Upper lobe of right lung (tissue), 1 donor: ENCODE data around the gene DEFB119. TPM values are rescaled to one million over a fixed set of nuclear protein-coding genes. Genes with fewer than 3 reads are reported as not detected.
"Not testable (repeated sequence)": the region's sequence is repeated elsewhere in the genome, so short reads cannot be mapped to it uniquely, and the experiment has no call there.

Source experiments
- ATAC-seq: fragments of 200-7000 bp; cut with Tn5 transposase; one replicate; pipeline ENCODE4 v1.9.1; 2020; ENCODE audit warnings: mild to moderate bottlenecking, moderate library complexity
- DNase-seq: peaks from one replicate; pipeline ENCODE4 v3.0.0-alpha.2; 2020
- H3K27ac ChIP-seq: fragments of 200-600 bp; one replicate; pipeline ENCODE4 v1.8.0; 2022
- H3K27me3 ChIP-seq: fragments of 200-600 bp; one replicate; pipeline ENCODE4 v1.8.0; 2022; ENCODE audit warnings: mild to moderate bottlenecking
- H3K36me3 ChIP-seq: fragments of 200-600 bp; one replicate; pipeline ENCODE4 v1.8.0; 2022
- H3K4me1 ChIP-seq: fragments of 200-600 bp; one replicate; pipeline ENCODE4 v1.8.0; 2022
- H3K4me3 ChIP-seq: fragments of 200-600 bp; one replicate; pipeline ENCODE4 v1.8.0; 2022; ENCODE audit warnings: mild to moderate bottlenecking
- H3K9me3 ChIP-seq: fragments of 200-600 bp; one replicate; pipeline ENCODE4 v1.8.0; 2022
- intact Hi-C: fragments of 100-400 bp; cut with DNase I; formaldehyde crosslinking; loops from one replicate; pipeline ENCODE4 v1.11.0; 2022
- long read RNA-seq: library from polyadenylated mRNA; unstranded; transcript quantifications from one replicate; pipeline ENCODE4 v2.0.0, GENCODE V29; 2021
- total RNA-seq: library from RNA; stranded (reverse); fragmentation: NEBNext Ultra II Directional; extraction: Animal tissue kit (Norgen Biotek cat#: 25700); gene quantifications from one replicate; pipeline ENCODE4 v1.2.1, GENCODE V29; 2021
- TF ChIP-seq, protein P1 (sequence below): fragments of 200-600 bp; IDR thresholded peaks from one replicate; pipeline ENCODE4 v1.8.0; 2022; ENCODE audit warnings: antibody characterized with exemption
- donor health status: DM: no; HTN: yes; CAD: no; lungs with severe emphysema.

DEFB119 gene, protein sequence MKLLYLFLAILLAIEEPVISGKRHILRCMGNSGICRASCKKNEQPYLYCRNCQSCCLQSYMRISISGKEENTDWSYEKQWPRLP
- total RNA-seq, result not detected
- long read RNA-seq, result 0 reads

DNA sequence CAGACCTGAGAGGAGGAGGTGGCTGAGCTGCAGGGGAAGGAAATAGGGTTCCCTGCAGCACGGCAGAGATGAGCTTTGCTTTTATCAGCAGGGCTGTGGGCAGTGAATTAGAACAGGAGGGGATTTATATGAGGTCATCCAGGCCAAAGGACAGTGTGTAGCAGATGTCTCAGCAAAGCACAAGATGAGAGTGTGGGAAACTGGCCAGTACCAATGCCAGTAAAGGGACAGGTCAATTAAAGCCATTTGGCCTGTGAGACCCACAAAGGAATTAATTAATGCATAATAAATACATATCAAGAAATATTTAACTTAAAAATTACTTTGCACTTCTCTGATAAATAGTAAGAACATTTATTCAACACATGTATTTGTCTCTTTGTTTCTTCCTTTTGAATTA lies at the start of gene DEFB119:
DEFB119 (minus strand) TSS at position 101 of the 400 bp plus-strand sequence. CDS start 107 bp downstream, outside the sequence.
- H3K9me3 ChIP-seq, result no peaks in the 10 kb centered on the region
- no peak for ATAC-seq
- H3K4me3 ChIP-seq, result no peak within 1 kb of the TSS
- H3K27ac ChIP-seq, result no peak within 1 kb of the TSS
- H3K36me3 ChIP-seq, result no peaks in the 10 kb centered on the region
- no peaks in the 10 kb centered on the region for H3K4me1 ChIP-seq
- no peak for DNase-seq
- TF ChIP-seq, protein P1, sequence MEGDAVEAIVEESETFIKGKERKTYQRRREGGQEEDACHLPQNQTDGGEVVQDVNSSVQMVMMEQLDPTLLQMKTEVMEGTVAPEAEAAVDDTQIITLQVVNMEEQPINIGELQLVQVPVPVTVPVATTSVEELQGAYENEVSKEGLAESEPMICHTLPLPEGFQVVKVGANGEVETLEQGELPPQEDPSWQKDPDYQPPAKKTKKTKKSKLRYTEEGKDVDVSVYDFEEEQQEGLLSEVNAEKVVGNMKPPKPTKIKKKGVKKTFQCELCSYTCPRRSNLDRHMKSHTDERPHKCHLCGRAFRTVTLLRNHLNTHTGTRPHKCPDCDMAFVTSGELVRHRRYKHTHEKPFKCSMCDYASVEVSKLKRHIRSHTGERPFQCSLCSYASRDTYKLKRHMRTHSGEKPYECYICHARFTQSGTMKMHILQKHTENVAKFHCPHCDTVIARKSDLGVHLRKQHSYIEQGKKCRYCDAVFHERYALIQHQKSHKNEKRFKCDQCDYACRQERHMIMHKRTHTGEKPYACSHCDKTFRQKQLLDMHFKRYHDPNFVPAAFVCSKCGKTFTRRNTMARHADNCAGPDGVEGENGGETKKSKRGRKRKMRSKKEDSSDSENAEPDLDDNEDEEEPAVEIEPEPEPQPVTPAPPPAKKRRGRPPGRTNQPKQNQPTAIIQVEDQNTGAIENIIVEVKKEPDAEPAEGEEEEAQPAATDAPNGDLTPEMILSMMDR, result no peak
- intact Hi-C loops, result no loop called here
- no peaks in the 10 kb centered on the region for H3K27me3 ChIP-seq

DNA sequence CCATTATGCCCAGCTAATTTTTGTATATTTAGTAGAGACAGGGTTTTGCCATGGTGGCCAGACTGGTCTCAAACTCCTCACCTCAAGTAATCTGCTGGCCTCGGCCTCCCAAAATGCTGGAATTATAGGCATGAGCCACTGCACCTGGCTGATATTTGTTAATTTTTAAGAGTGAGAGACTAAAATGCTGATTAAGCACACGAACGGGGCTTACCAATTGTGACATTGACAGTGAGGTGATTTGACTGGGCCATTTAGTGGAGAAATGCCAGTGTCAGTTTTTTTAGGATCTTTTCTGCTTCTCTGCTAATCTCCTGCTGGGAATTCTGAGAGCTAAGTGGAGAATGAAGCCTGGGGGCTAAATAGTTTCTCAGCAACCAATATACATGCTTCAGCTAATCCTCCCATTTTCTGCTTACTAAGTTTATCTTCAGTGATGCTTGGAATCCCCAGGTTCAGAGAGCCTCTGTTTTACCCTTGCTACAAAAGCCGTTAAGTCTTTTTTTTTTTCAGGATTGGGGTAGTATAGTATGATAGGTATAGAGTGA lies 40.3 kb upstream of the DEFB119 start:
- TF ChIP-seq, protein P1, result no peak
- no peak for ATAC-seq
- intact Hi-C loops, result no loop called here
- no peaks in the 10 kb centered on the region for H3K27me3 ChIP-seq
- no peak overlapping the region for H3K27ac ChIP-seq
- no peak overlapping the region for H3K4me3 ChIP-seq
- no peaks in the 10 kb centered on the region for H3K4me1 ChIP-seq
- DNase-seq, result no peak
- H3K36me3 ChIP-seq, result no peaks in the 10 kb centered on the region
- no peaks in the 10 kb centered on the region for H3K9me3 ChIP-seq

DNA sequence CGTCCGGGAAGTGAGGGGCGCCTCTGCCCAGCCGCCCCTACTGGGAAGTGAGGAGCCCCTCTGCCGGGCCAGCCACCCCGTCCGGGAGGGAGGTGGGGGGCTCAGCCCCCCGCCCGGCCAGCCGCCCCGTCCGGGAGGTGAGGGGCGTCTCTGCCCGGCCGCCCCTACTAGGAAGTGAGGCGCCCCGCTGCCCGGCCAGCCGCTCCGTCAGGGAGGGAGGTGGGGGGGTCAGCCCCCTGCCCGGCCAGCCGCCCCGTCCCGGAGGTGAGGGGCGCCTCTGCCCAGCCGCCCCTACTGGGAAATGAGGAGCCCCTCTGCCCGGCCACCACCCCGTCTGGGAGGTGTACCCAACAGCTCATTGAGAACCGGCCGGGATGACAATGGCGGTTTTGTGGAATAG lies 37.2 kb upstream of the DEFB119 start:
- H3K36me3 ChIP-seq, H3K4me1 ChIP-seq, DNase-seq, H3K27ac ChIP-seq, intact Hi-C loops, ATAC-seq, H3K9me3 ChIP-seq, H3K27me3 ChIP-seq, H3K4me3 ChIP-seq: not testable (repeated sequence)

DNA sequence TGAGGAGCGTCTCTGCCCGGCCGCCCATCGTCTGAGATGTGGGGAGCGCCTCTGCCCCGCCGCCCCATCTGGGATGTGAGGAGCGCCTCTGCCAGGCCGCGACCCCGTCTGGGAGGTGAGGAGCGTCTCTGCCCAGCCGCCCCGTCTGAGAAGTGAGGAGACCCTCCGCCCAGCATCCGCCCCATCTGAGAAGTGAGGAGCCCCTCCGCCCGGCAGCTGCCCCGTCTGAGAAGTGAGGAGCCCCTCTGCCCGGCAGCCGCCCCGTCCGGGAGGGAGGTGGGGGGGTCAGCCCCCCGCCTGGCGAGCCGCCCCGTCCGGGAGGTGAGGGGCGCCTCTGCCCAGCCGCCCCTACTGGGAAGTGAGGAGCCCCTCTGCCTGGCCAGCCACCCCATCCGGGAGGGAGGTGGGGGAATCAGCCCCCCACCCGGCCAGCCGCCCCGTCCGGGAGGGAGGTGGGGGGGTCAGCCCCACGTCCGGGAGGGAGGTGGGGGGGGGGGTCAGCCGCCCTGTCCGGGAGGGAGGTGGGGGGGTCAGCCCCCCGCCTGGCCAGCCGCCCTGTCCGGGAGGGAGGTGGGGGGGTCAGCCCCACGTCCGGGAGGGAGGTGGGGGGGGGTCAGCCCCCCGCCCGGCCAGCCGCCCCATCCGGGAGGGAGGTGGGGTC lies 36.6 kb upstream of the DEFB119 start:
- H3K27me3 ChIP-seq, H3K27ac ChIP-seq, H3K36me3 ChIP-seq, DNase-seq, H3K9me3 ChIP-seq, H3K4me3 ChIP-seq, ATAC-seq, H3K4me1 ChIP-seq, intact Hi-C loops: not testable (repeated sequence)

DNA sequence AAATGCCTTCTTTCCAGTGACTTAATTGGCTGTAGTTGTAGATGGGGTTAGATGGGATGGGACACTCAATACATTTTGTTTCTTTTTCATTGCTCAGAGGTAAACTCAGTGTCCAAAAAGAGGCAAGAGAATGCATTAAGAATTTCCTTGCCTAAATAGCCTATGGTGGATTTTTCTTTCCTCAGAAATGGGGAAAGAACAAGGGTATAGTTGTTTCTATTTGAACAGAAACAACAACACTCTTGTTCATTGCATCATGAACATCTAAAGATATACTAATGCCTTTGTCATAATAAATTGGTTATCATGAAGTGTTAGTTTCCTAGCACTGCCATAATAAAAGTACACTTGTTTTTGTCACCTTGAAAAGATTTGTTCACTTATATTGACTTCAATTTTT lies 35.4 kb upstream of the DEFB119 start:
- ATAC-seq (no peak), DNase-seq (no peak)
- Histone ChIP-seq H3K27me3 (no peaks in the 10 kb centered on the region), H3K27ac (no peak overlapping the region), H3K36me3 (no peaks in the 10 kb centered on the region), H3K4me1 (no peaks in the 10 kb centered on the region), H3K4me3 (no peak overlapping the region), H3K9me3 (no peaks in the 10 kb centered on the region)
- intact Hi-C loops, result no loop called here
- TF ChIP-seq, protein P1, result no peak

DNA sequence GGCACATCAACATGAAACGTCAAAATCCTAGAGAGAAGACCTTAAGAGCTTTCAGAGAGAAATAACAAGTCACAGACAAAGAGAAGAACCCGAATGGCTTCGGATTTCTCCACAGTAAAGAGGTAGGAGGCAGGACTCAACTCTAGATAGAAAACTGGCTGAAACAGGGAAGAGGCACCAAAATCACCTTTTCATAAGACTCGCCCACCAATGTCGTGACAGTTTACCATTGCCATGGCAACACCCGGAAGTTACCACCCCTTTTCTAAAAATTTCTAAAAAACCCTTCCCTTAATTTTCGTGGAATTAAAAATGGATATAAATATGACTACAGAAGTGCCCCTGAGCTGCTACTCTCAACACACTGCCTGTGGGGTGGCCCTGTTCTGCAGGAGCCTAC lies 27.9 kb upstream of the DEFB119 start:
- intact Hi-C loops, result no loop called here
- TF ChIP-seq, protein P1, result no peak
- Histone ChIP-seq H3K27me3 (peaks cover 8% of the 10 kb centered on the region), H3K27ac (no peak overlapping the region), H3K36me3 (no peaks in the 10 kb centered on the region), H3K9me3 (no peaks in the 10 kb centered on the region), H3K4me1 (no peaks in the 10 kb centered on the region), H3K4me3 (no peak overlapping the region)
- no peak for ATAC-seq
- no peak for DNase-seq
